Vagina (tissue), 2 donors: Measurements from ENCODE around the gene PPIL6.

ENCODE experiments used
- POLR2A ChIP-seq, 2 donors: fragments of 450-650 bp; IDR thresholded peaks; one replicate each; pipeline ENCODE4 v1.6.1; 2017; ENCODE audit warnings: antibody characterized with exemption in 2 of 2, mild to moderate bottlenecking in 2 of 2, moderate library complexity in 2 of 2
- TF ChIP-seq, protein P1 (sequence below), 3 experiments: fragments of 450-650 bp in 2 of 3; fragments of 200-600 bp in 1 of 3; sonication (generic) in 1 of 3; IDR thresholded peaks; one replicate each; pipeline ENCODE4 v1.5.1; 2017 to 2019; ENCODE audit warnings: antibody characterized with exemption in 3 of 3, mild to moderate bottlenecking in 2 of 3, moderate library complexity in 2 of 3

- TF ChIP-seq POLR2A (IDR thresholded peaks at IDR 0.05): no peak
- TF ChIP-seq, protein P1, sequence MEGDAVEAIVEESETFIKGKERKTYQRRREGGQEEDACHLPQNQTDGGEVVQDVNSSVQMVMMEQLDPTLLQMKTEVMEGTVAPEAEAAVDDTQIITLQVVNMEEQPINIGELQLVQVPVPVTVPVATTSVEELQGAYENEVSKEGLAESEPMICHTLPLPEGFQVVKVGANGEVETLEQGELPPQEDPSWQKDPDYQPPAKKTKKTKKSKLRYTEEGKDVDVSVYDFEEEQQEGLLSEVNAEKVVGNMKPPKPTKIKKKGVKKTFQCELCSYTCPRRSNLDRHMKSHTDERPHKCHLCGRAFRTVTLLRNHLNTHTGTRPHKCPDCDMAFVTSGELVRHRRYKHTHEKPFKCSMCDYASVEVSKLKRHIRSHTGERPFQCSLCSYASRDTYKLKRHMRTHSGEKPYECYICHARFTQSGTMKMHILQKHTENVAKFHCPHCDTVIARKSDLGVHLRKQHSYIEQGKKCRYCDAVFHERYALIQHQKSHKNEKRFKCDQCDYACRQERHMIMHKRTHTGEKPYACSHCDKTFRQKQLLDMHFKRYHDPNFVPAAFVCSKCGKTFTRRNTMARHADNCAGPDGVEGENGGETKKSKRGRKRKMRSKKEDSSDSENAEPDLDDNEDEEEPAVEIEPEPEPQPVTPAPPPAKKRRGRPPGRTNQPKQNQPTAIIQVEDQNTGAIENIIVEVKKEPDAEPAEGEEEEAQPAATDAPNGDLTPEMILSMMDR (IDR thresholded peaks at IDR 0.05): no peak
Observed at GRCh38 chr6:109483735-109484057, 43.3 kb upstream of the PPIL6 start.
